Measurements from ENCODE around the gene KL. TPM values are rescaled to one million over a fixed set of nuclear protein-coding genes. Genes with fewer than 3 reads are reported as not detected.

Gene KL
- total RNA-seq, 4 donors from 2014 or later, result 1.4 to 4.5 (median 2.8) TPM

- no peak overlapping the region for H3K4me3 ChIP-seq (replicated peaks in 1 of 3)
- TF ChIP-seq CTCF (IDR thresholded peaks at IDR 0.05) (no peak), POLR2A (IDR thresholded peaks at IDR 0.05) (no peak)
- no peaks in the 10 kb centered on the region for H3K9me3 ChIP-seq
- no peak for DNase-seq
- no peaks in the 10 kb centered on the region for H3K27me3 ChIP-seq
- WGBS, 2 donors, result 42 to 45% methylated on average over 4 of the region's 4 CpGs
- no peak overlapping the region for H3K27ac ChIP-seq
- H3K36me3 ChIP-seq, result no peaks in the 10 kb centered on the region
- no peaks in the 10 kb centered on the region for H3K4me1 ChIP-seq
- intact Hi-C loops (cut with DNase I), result no loop called here
Observed at GRCh38 chr13:33050161-33050560, 33.9 kb downstream of the KL start.

- no peak overlapping the region for H3K27ac ChIP-seq
Observed at GRCh38 chr13:33051632-33052031, 35.4 kb downstream of the KL start.

GRCh38 chr13:33052506-33053280 lies 36.5 kb downstream of the KL start:
- 69 to 72% methylated on average over 3 of the region's 3 CpGs for WGBS, 2 donors
- DNase-seq, result no peak
- Histone ChIP-seq H3K4me3 (replicated peaks in 1 of 3) (no peak overlapping the region), H3K4me1 (no peaks in the 10 kb centered on the region), H3K27ac (no peak overlapping the region), H3K36me3 (no peaks in the 10 kb centered on the region), H3K9me3 (no peaks in the 10 kb centered on the region), H3K27me3 (no peaks in the 10 kb centered on the region)
- TF ChIP-seq POLR2A (IDR thresholded peaks at IDR 0.05), result no peak
- TF ChIP-seq CTCF (IDR thresholded peaks at IDR 0.05), result no peak
- intact Hi-C loops (cut with DNase I), result no loop called here

More at GRCh38 chr13:33051632-33052031, 35.4 kb downstream of the KL start:
- TF ChIP-seq CTCF (IDR thresholded peaks at IDR 0.05) (no peak), POLR2A (IDR thresholded peaks at IDR 0.05) (no peak)
- H3K4me3 ChIP-seq (replicated peaks in 1 of 3), result no peak overlapping the region
- DNase-seq, result no peak
- H3K27me3 ChIP-seq, result no peaks in the 10 kb centered on the region
- WGBS, 2 donors, result 91 to 94% methylated on average over 3 of the region's 3 CpGs
- no peaks in the 10 kb centered on the region for H3K36me3 ChIP-seq
- no peaks in the 10 kb centered on the region for H3K4me1 ChIP-seq
- intact Hi-C loops (cut with DNase I), result no loop called here
- no peaks in the 10 kb centered on the region for H3K9me3 ChIP-seq

- H3K27me3 ChIP-seq, result no peaks in the 10 kb centered on the region
- no peak overlapping the region for H3K4me3 ChIP-seq (replicated peaks in 1 of 3)
- TF ChIP-seq CTCF (IDR thresholded peaks at IDR 0.05) (no peak), POLR2A (IDR thresholded peaks at IDR 0.05) (no peak)
- intact Hi-C loops (cut with DNase I), result no loop called here
- WGBS, 2 donors, result 86 to 90% methylated on average over 7 of the region's 7 CpGs
- no peaks in the 10 kb centered on the region for H3K9me3 ChIP-seq
- no peak overlapping the region for H3K27ac ChIP-seq
- H3K4me1 ChIP-seq, result no peaks in the 10 kb centered on the region
- DNase-seq, result no peak
- H3K36me3 ChIP-seq, result no peaks in the 10 kb centered on the region
Observed at GRCh38 chr13:33053397-33054066, 37.3 kb downstream of the KL start.

All from thyroid gland (tissue), 4 donors.